H1 (cell line): Measurements from ENCODE around the gene ZNF385C. TPM values are rescaled to one million over a fixed set of nuclear protein-coding genes. Genes with fewer than 3 reads are reported as not detected.

Experiments
- HDAC6 ChIP-seq: IDR thresholded peaks from one replicate; pipeline ENCODE4 v1.7.1; 2012; ENCODE audit warnings: low read depth, mild to moderate bottlenecking, inconsistent platforms, low read length, moderate library complexity
- RAD21 ChIP-seq, 2 experiments: IDR thresholded peaks in 1 of 2; conservative IDR thresholded peaks in 1 of 2; 2 replicates each; pipeline ENCODE4 v1.6.1; 2011; ENCODE audit warnings: low read depth in 2 of 2, low read length in 2 of 2, improper control_type of control experiment in 1 of 2, inconsistent platforms in 1 of 2, mild to moderate bottlenecking in 1 of 2, moderate library complexity in 1 of 2
- polyA plus RNA-seq, 7 experiments: library from polyadenylated mRNA; depleted of rRNA in 3 of 7; stranded (reverse) in 5 of 7; unstranded in 2 of 7; fragments of >200 nt in 5 of 7; fragments of 200-250 nt in 2 of 7; gene quantifications; 1 replicate in 5 of 7; 2 replicates in 1 of 7; 4 replicates in 1 of 7; pipeline versions ENCODE4 v1.2.1 to v1.2.3, GENCODE V29; 2011 to 2013; ENCODE audit warnings: missing spikeins in 2 of 7, mixed read lengths in 2 of 7
- total RNA-seq: library from RNA; stranded (reverse); fragmentation: NEBNext Ultra II Directional; extraction: Animal tissue kit (Norgen Biotek cat#: 25700); gene quantifications from 2 replicates; pipeline ENCODE4 v1.2.1, GENCODE V29; 2021

Gene ZNF385C
- total and polyA plus RNA-seq, 2 of the 8 experiments (the other 6 are each of a cell fraction or from before 2014, with no cell fraction given), result 3.9 to 6.1 TPM

- TF ChIP-seq HDAC6 (no peak), RAD21 (IDR thresholded peaks at IDR 0.05 in 1 of 2, conservative IDR thresholded peaks at IDR 0.05 in 1 of 2; ENCODE audit: low read depth in 2 of 2, low read length in 2 of 2) (no peak)
These were observed 38.0 kb downstream of the ZNF385C start (continued) for GRCh38 chr17:42060231-42060630.
